ENCODE data around the gene VCL.

- TF ChIP-seq YY1 (IDR thresholded peaks at IDR 0.05) (no peak), CTCF (IDR thresholded peaks at IDR 0.05; ENCODE audit: low read depth, low read length, missing input control) (no peak), EGR1 (IDR thresholded peaks at IDR 0.05; ENCODE audit: low read depth in 2 of 2) (no peak), REST (IDR thresholded peaks at IDR 0.05) (no peak), TAF1 (conservative IDR thresholded peaks at IDR 0.05) (no peak), RAD21 (IDR thresholded peaks at IDR 0.05) (no peak), MAX (IDR thresholded peaks at IDR 0.05) (no peak), ZBTB33 (IDR thresholded peaks at IDR 0.05) (no peak), GABPA (IDR thresholded peaks at IDR 0.05 in 1 of 2, conservative IDR thresholded peaks at IDR 0.05 in 1 of 2) (no peak), SP1 (IDR thresholded peaks at IDR 0.05) (no peak), FOXA1 (IDR thresholded peaks at IDR 0.05) (no peak)
These were observed 142.1 kb downstream of the VCL start for GRCh38 chr10:74139981-74140380.
